CD4-positive, alpha-beta T cell treated with Interleukin-15 for 4 hours (primary cell): Measurements from ENCODE around the gene ANXA2.
A peak's percentile ranks its signal among the peaks of the same experiment; 100 is the strongest.
"Not testable (repeated sequence)": the region's sequence is repeated elsewhere in the genome, so short reads cannot be mapped to it uniquely, and the experiment has no call there.

Experiments
- DNase-seq: peaks from one replicate; pipeline ENCODE4 v3.0.0-alpha.2; 2020; ENCODE audit warnings: low spot score

Gene ANXA2

DNA sequence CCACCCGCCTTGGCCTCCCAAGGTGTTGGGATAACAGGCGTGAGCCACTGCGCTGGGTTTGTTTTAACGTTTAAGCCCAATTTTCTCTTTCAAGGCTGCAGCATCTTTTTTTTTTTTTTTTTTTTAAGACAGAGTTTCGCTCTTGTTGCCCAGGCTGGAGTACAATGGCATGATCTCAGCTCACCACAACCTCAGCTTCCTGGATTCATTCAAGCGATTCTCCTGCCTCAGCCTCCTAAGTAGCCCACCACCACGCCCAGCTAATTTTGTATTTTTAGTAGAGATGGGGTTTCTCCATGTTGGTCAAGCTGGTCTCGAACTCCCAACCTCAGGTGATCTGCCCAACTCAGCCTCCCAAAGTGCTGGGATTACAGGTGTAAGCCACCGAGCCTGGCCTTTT is 12.6 kb upstream of the ANXA2 start:
- DNase-seq = not testable (repeated sequence)

DNA sequence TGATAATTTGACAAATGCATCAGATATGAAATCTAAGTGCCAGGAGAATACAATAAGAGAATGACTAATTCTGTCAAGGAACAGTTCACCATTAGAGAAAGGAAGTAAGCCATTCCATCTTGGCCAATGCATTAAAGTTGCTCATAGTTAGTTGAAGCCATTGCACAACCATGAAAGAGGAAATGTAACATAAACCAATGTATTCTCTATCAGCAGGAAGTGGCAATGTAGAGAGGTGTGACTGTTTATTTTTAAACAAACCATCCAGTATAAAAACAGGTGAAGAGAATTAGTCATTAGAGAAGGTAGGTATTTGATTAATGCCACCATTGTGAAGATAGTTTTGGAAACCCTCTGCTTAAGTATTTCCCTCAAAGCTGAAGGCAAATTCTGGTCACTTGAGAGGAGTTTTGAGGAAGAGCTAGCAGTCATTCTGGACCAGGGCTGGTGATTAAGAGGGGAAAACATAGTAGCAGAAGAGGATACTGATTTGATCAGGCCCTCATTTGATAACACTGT is 10.7 kb upstream of the ANXA2 start:
- DNase-seq = peak; percentile 50

DNA sequence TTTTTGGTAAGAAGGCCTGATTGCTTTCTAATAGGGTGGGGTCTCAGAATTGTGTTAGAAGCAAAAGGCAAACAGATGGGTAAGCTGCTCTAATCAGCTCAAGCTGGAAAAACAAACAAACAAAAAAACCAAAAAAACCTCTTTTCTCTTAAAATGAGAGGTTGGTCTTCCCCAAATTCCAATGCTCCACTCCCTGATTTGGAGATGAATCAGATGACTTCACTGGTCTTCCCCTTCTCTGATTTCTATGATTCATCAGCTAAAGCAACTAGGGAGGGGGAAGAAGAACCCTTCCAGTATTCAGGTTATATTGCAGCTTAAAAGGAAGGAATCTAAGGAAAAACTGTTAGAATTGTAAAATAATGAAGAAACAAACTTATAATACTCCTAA is 9.6 kb upstream of the ANXA2 start:
- DNase-seq = no peak

DNA sequence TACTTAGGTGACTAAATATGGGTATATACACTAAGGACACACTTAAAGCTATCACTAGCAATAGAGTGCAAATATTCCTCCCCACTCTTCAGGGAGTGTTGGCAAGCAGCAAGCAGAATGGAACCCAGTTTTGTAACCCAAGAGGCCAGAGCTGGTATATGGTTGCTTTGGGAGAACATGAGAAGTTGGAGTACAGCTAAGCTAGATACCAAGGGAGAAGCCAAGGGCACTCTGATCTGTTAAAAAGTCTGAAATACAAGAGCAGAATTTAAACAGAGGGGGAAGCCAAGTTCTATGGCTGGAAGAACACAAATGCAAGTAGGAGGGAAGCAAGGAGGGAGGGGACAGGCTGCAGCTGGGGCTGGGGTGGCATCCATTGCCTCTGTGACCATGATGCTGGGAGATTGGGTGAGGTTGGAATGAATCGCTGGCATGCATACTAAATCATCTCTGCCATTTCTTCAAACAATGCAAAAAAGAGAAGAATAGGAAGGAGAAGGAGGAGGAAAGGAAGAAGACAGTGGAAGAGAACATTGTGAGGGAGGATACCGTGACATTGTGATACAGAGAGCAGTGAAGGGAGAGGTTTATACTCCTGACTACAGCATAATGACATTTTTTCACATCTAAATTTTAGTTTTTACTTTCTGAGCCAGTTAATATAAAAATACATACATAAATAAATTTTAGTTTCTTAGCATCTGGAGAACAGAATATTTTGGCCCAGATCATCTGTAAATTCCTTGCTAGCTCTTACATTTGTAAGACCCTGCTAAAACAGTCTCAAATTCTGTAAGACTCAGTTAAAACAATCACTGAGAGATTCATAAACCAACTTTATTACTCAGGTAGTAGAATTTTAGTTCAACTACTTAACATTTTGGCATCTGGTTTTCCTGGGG is 9.0 kb upstream of the ANXA2 start:
- no peak for DNase-seq

DNA sequence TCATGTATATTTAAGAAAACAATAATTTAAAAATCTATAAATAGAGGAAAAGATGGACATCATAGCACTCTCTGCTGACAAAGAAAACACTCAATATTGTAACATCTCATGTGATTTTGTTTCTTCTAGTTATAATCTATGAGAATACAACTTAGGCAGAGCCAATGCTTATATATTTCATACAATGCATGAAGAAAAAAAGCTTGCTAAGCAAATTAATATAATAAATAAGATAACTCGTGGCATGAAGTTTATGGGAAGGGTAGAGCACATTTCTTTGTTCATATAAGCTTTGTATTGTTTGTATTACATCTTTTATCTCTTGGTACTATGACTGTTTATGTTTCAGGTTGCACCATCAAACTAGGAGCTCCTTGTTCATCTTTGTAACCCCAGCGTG is 7.6 kb upstream of the ANXA2 start:
- no peak for DNase-seq

DNA sequence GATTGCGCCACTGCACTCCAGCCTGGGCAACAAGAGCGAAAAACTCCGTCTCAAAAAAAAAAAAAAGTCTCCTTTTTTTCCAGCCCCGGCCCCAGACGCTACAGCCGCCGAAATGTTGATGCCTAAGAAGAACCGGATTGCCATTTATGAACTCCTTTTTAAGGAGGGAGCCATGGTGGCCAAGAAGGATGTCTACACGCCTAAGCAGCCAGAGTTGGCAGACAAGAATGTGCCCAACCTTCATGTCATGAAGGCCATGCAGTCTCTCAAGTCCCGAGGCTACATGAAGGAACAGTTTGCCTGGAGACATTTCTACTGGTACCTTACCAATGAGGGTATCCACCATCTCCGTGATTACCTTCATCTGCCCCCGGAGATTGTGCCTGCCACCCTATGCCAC is 6.6 kb upstream of the ANXA2 start:
- not testable (repeated sequence) for DNase-seq

DNA sequence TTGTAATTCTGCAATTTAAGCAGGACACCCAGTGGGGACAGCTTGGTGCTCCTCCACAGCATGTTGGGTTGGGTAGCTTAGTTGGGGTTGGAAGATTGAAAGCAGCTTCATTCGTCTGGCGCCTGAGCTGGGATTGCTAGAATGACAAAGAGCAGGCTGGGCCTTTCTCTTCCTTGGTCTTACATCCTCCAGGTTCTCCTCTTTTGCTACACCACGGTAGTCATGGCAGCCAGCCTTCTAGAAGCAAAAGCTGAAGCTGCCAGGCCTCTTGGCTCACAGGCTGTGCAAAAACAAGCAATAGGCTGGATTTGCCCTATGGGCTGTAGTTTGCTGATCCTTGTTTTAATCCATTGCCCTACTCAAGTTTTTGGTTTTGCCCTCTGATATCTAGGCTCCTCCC is 3.2 kb upstream of the ANXA2 start:
- DNase-seq = no peak

DNA sequence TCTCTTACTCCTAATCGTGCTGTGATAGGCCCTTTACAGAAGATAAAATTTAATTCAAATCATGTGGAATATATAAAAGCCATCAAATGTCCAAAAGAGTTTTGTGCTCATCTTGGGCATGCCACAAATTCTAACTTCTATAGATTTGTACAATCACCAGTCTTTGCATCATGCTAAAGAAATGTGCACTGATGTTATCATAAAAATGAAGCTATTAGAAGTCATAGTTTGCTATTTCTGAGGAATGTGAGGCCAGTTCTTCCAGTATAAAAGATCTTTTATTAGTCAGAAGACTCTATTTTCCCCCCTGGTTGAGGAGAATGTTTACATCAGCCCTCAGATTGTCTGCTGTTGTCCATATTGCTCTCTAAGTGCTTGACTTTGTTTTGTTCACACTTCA is 2.1 kb upstream of the ANXA2 start:
- no peak for DNase-seq

DNA sequence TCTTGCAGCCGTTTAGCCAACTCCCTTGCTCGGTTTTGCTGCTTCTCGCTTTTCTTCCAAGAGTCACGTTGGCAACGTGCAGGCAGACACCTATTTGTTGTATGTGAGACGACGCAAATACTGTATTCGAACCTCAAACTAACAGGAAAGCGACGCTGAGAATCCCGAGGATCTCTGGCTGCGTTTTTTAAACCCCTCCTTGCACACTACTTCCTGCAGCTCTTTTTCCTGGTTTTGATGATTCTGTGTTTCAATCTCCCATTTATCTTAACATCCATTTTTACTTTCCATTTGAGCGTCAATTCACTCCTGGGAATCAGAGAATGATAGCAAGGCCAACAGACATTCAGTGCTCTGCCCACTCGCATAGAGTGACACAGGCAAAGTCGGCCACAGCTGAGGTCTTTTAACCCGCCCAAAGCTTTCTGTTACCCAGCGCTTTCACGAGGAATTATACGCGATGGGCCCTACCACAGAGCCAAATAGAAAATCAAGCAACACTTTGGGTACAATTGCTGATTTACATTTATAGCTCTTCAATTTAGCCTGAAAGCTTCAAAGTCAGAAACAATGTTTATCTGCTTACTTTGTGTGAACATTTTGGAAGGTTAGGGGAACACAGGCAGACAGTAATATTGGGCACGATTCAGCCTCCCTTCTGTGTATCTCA is 1.6 kb upstream of the ANXA2 start:
- no peak for DNase-seq

DNA sequence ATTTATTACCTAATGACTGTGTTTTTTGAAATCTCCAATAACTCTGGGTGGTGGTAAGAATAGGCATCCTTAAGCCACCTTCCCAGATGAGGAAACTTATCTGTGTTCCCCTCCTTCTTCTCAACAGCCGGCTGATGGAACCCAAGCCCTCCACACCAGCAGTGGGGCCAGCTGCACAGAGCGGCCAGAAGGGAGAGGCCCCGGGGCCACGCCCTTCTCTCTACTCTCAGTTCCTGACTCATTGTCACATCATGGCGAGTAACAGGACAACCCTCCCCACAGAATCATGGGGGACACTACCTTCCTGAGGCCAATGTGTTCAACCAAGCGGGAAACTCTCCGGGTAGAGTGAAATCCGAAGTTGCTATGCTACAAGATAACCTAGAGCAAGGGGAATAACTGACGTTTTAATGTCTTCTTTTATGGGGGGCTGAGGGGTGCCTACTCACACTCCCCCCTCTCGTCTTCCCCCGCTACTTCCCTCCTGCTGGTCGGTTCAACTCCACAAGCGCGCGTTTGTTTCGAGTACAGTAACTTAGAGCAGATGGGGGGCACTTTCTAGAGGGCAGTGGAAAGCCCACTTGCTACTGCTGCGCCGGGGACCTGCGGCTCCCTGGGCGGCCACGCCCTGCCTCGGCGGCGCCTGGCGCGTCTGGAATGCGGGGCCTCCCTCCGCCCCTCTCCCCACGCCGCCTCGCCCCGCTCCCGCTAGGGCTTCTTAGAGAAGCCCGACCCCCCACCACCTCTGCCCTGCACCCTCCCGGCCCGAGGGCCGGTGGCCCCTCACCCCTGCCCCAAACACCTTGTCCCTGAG is 621 bp downstream of the ANXA2 start:
- DNase-seq = peak; percentile 65

DNA sequence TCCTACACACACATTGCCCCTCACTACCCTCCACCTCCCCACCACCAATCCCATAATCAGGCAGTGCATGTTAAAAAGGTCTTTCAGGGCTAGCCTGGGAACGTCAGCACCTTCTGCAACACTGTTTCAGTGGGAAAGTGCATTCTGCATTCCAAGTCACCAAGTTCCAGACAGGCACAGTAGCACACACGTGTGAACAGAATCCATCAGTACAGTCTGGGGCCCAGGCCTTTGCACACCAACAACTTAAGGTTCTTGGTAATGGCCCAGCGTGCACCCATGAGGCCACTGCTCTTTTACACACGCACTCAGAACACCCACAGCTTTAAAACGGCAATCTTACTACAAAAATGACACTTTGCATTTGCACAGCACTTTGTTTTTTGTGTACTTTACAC is 1.2 kb downstream of the ANXA2 start:
- DNase-seq = no peak

DNA sequence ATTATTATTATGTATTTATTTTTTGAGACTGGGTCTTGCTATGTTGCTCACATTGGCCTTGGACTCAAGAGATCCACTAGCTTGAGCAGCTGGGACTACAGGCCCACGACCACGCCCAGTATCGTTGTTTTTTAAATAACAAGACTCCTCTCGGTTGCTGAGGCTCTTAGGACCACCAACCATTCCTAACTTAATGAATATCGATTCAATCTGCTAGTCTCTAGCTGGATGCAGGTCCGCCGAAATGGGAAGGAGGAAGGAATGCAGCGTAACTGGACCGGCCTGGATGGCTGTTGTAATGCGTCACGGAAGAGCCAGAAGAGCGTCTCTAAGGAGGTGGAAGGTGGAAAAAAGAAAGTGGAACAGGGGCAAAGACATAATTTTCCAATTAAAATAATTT is 1.7 kb downstream of the ANXA2 start:
- no peak for DNase-seq

DNA sequence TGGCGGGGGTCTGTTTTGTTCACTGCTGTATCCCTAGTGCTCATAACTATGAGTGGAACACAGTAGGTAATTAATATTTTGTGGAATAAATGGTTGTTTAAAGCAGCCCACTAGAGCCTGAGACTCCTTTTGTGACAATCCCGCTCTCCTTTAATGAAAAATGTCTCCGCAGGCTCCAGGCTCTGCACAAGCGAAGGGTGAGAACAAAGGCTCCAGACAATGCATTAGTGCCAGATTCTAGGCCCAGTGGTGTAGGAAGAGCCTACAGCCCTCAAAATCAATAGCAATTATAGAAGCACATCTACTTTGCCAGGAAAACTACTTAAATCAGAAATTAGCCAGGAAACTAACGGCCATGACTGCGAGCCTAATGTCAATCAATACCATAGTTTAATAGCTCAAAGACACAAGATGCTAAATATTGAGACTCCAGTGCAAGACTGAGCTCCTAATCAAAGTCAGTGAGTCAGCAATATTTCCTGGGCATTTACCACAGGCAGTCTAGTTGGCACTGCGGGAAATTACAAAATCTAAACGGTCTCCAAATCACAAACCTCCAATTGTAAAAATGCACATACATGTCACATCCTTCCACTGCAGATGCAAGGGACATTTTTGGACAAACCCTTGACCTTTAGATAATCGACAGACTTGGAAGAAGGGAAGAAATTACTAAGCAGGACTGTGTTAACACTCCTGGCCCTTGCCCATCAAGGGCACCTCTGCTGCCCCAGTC is 2.3 kb downstream of the ANXA2 start:
- no peak for DNase-seq

DNA sequence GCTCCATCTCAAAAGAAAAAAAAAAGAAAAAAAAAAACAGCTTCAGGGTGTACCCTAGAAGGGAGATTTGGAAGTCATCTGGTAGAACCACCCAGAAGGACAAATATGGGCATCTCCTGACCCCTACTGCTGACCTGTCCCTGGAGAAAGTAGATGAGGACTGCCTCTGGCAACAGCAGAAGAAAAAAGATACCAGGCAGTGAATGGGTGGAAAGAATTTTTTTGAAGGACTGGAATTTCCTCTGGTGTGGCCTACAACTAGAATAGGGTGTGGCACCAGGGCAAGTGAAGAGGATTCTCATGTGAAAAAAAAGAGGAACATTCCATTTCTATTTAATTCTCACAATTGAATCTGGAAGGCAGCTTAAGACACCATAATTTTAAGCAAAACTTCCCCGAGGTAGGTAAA is 3.1 kb downstream of the ANXA2 start:
- DNase-seq = no peak

DNA sequence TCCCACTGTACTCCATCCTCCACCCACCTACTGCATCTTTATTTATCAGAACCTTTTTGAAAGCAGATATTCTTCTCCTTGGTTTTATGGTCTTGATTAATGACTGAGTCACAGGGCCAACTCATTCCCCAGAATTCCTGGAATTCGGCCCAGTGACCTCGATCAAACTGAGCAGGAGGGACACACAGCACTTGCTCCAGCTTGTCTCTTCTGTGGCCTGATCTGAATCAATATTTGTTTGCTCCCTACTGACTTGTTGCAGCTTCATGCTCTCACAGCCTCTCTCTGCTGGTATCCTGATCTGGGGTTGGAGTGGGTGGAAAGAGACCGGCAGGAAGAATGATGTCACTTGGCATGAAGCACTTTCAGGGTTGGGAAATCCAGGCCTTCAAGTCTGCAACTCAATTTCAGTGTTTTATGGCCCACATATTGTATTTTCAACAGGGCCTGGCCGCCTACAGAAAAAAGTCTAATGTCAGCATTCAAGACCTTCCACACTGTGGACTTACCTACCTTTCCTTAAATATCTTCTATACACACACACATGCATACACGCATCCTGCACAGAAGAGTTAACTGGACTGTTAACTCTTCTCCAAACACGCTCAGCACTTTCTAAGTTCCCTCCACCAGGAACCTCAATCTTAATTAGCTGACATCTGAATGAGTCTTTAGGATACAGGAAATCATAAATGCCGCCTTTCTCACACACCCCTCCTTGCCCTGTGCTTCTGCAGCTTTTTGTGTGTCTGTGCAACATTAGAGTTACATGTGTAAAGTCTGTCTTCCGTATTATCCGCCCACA is 4.6 kb downstream of the ANXA2 start:
- peak; percentile 6 for DNase-seq

DNA sequence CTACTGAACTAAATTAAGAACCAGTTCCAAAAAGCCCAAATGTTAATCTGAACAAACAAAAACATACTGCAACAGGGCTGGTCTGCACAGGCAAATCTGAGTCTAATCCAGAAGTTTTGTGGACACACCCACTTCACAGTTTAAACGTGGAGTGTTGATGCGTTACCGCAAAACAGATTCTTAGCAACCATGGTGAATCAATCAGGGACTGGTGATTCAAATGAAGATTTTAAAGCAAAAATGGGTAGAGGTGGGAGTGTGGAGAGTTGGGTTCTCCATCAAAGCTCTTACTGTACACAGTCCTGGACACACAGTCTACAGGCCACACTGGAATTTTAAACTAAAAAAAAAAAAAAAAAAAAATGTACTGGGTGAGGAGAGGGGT is 5.2 kb downstream of the ANXA2 start:
- peak; percentile 72 for DNase-seq

DNA sequence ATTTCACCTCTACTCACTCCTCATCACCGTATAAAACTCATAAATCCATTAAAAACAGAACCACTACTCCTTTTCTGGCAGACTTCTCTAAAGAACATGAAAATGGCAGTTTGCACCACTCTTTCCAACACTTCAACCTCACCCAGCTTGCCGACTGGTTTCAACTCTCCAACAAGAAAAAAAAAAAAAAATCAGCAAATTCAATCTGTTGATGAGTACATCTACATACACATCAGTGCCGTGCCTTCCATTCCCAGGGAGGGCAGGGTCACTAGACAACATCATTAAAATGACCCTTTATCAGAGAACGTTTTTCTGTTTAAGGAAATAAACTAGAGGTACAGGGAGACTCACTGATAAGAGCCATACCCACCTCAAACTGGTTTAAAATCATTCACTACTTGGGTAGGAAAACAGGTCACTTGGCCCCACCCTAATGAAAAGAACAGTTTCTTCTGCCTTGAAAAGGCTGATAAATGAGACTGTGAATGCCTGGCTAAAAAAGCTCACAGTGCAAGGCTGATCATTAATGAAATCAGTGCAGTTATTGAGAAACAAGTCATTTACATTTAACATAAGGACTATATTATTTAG is 6.0 kb downstream of the ANXA2 start:
- no peak for DNase-seq

DNA sequence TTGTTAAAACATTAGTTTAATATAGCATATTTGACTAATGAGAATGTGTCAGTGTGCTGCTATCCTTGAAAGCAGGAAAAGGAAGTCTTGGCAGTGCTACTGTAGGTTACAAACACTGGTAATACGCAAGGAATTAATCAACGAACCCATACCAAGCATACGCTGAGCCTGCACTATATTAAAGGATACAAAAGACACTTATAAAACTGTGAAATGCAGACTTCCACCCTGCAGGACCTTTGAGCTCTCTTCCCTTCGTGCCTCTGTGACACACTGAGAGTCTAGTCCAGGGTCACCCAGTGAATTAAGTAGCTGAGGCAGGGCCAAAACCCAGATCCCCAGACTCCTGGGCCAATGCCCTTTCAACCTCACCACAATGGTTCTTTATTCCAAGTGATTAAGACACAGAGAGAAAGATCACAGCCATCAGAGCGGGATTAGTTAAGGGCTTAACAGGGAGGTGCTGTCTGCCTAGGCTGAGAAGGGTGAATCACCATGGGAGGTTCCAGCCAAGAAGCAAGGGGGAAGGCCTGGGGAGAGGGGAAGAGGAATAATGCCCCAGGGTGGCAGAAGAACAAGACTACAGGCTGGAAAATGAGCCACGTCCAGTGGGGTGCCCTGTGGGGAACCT is 6.8 kb downstream of the ANXA2 start:
- DNase-seq = peak; percentile 23

DNA sequence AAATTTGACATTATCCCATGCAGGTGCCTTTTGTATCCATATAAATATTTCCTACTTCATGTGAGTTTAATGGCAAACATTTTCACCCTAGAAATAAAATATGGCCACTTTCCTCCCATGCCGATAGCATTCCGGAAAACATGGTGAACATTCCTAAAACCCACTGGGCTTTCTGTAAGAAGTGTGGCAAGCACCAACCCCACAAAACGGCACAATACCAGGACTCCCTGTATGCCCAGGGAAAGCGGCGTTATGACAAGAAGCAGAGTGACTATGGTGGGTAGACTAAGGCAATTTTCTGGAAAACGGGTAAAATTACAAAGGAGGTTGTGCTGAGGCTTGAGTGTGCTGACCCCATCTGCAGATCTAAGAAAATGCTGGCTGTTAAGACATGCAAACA is 7.6 kb downstream of the ANXA2 start:
- no peak for DNase-seq
